ENCODE results near the gene NEB. TPM values are rescaled to one million over a fixed set of nuclear protein-coding genes. Genes with fewer than 3 reads are reported as not detected.

The NEB gene
- polyA plus RNA-seq, 3 donors: 2.7 TPM; not detected in 2

DNA sequence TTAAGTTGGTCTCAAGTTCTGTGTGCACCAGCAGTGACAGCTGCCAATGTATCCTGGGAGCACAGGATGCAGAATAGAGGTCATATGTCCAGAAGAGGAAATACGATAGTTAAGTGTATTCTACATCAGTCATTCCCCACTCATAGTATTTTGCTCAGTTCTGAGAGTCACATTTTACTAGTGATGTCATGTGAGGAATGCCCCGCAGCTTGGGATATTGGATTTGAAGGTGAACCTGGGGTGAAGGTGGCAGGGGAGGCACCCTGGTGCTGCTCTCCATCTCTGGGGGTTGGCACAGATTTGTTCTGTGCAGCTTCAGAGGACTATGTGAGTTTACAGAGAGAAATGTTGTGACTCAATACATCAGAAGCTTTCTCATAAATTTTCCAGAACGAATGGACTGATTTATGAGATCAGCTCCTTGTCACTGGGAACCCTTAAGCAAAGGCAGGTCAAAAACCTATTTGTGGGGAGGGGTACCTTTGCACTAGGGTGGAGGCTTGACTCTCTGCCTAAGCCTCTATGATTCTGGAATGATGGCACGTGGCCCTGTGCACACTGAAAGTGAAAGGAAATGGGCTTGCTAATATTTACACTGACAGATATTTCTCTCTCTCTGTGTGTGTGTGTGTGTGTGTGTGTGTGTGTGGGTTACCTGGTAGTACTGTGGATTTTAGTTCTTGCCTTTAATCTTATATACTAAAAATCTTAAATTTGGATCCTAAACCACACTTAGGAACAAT is 95.9 kb downstream of the NEB start:
- peak overlapping the region; percentile 24 to 78 for H3K4me3 Mint-ChIP-seq
- Histone ChIP-seq H2AFZ (ENCODE audit: insufficient read depth, low read depth, low read length, poor library complexity, severe bottlenecking) (peak overlapping the region; percentile 72), H3K27ac (ENCODE audit: low read depth in 1 of 2, low read length in 2 of 2) (peak overlapping the region; percentile 10 to 77), H3K4me3 (replicated peaks in 1 of 3; ENCODE audit: low read depth in 2 of 3, low read length in 3 of 3) (peak overlapping the region in 2 of 3 experiments; percentile 11 to 58), H3K4me1 (ENCODE audit: control insufficient read depth in 1 of 2, insufficient read depth in 2 of 2, low read length in 2 of 2) (peaks cover 20 to 22% of the 10 kb centered on the region in 2 donors), H3K4me2 (replicated peaks; ENCODE audit: extremely low read depth, low read length, poor library complexity, severe bottlenecking) (peak overlapping the region; percentile 67), H3K79me2 (ENCODE audit: insufficient read depth, low read length) (no peaks in the 10 kb centered on the region), H3K27me3 (ENCODE audit: control insufficient read depth in 2 of 2, insufficient read depth in 2 of 2, low read length in 2 of 2) (no peaks in the 10 kb centered on the region), H4K20me1 (ENCODE audit: insufficient read depth, low read length) (no peaks in the 10 kb centered on the region), H3K9me3 (replicated peaks in 1 of 2; ENCODE audit: control insufficient read depth in 1 of 2, insufficient read depth in 1 of 2, low read length in 2 of 2) (peaks cover 0 to 12% of the 10 kb centered on the region in 2 donors), H3K9ac (ENCODE audit: insufficient read depth, low read length, poor library complexity, severe bottlenecking) (no peak overlapping the region), H3K36me3 (replicated peaks in 1 of 2; ENCODE audit: control insufficient read depth in 1 of 2, insufficient read depth in 2 of 2, low read length in 2 of 2) (no peaks in the 10 kb centered on the region)
- peaks cover 0 to 2% (median 0%) of the 10 kb centered on the region in 3 donors for H3K27me3 Mint-ChIP-seq (ENCODE audit: low read depth in 3 of 3)
- WGBS (ENCODE audit: insufficient coverage): 17% methylated on average over 1 of the region's 4 CpGs
- intact Hi-C loops (cut with micrococcal nuclease): no loop called here
- peak in 1 of 3 donors; percentile 10 for DNase-seq
- peaks cover 0 to 20% (median 3%) of the 10 kb centered on the region in 7 donors for H3K9me3 Mint-ChIP-seq
- H3K4me1 Mint-ChIP-seq: peaks cover 24% of the 10 kb centered on the region
- H3K27ac Mint-ChIP-seq: peak overlapping the region; percentile 35 to 90 (median 85)
- TF ChIP-seq CTCF (IDR thresholded peaks at IDR 0.05): no peak
- no peaks in the 10 kb centered on the region for H3K36me3 Mint-ChIP-seq

GRCh38 chr2:151637271-151637781 is 97.0 kb downstream of the NEB start:
- no peak for TF ChIP-seq CTCF (IDR thresholded peaks at IDR 0.05)
- peak overlapping the region in 2 of 3 experiments; percentile 15 to 58 for H3K4me3 ChIP-seq (replicated peaks in 1 of 3; ENCODE audit: low read depth in 2 of 3, low read length in 3 of 3)
- peak overlapping the region; percentile 38 to 77 for H3K27ac ChIP-seq (ENCODE audit: low read depth in 1 of 2, low read length in 2 of 2)
- H3K9me3 ChIP-seq (replicated peaks in 1 of 2; ENCODE audit: control insufficient read depth in 1 of 2, insufficient read depth in 1 of 2, low read length in 2 of 2): peaks cover 0 to 12% of the 10 kb centered on the region in 2 donors
- no peaks in the 10 kb centered on the region for H3K27me3 ChIP-seq (ENCODE audit: control insufficient read depth in 2 of 2, insufficient read depth in 2 of 2, low read length in 2 of 2)
- H3K4me1 ChIP-seq (ENCODE audit: control insufficient read depth in 1 of 2, insufficient read depth in 2 of 2, low read length in 2 of 2): peaks cover 20 to 22% of the 10 kb centered on the region in 2 donors
- Mint-ChIP-seq H3K27ac (peak overlapping the region; percentile 81 to 90 (median 87)), H3K9me3 (peaks cover 0 to 20% (median 3%) of the 10 kb centered on the region in 7 donors), H3K4me1 (peaks cover 24% of the 10 kb centered on the region), H3K27me3 (ENCODE audit: low read depth in 3 of 3) (peaks cover 0 to 2% (median 0%) of the 10 kb centered on the region in 3 donors), H3K36me3 (no peaks in the 10 kb centered on the region), H3K4me3 (peak overlapping the region; percentile 2 to 92)
- WGBS (ENCODE audit: insufficient coverage): 0% methylated on average over 5 of the region's 8 CpGs
- peak overlapping the region; percentile 34 for H3K9ac ChIP-seq (ENCODE audit: insufficient read depth, low read length, poor library complexity, severe bottlenecking)
- no peaks in the 10 kb centered on the region for H3K36me3 ChIP-seq (replicated peaks in 1 of 2; ENCODE audit: control insufficient read depth in 1 of 2, insufficient read depth in 2 of 2, low read length in 2 of 2)
- H3K79me2 ChIP-seq (ENCODE audit: insufficient read depth, low read length): no peaks in the 10 kb centered on the region
- DNase-seq: peak; percentile 21 to 53 (median 26)
- intact Hi-C loops (cut with micrococcal nuclease): no loop called here
- peak overlapping the region; percentile 72 for H2AFZ ChIP-seq (ENCODE audit: insufficient read depth, low read depth, low read length, poor library complexity, severe bottlenecking)
- peak overlapping the region; percentile 67 for H3K4me2 ChIP-seq (replicated peaks; ENCODE audit: extremely low read depth, low read length, poor library complexity, severe bottlenecking)
- H4K20me1 ChIP-seq (ENCODE audit: insufficient read depth, low read length): no peaks in the 10 kb centered on the region
